Measurements from ENCODE around the gene MFAP4.

MFAP4 gene, protein sequence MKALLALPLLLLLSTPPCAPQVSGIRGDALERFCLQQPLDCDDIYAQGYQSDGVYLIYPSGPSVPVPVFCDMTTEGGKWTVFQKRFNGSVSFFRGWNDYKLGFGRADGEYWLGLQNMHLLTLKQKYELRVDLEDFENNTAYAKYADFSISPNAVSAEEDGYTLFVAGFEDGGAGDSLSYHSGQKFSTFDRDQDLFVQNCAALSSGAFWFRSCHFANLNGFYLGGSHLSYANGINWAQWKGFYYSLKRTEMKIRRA

DNA sequence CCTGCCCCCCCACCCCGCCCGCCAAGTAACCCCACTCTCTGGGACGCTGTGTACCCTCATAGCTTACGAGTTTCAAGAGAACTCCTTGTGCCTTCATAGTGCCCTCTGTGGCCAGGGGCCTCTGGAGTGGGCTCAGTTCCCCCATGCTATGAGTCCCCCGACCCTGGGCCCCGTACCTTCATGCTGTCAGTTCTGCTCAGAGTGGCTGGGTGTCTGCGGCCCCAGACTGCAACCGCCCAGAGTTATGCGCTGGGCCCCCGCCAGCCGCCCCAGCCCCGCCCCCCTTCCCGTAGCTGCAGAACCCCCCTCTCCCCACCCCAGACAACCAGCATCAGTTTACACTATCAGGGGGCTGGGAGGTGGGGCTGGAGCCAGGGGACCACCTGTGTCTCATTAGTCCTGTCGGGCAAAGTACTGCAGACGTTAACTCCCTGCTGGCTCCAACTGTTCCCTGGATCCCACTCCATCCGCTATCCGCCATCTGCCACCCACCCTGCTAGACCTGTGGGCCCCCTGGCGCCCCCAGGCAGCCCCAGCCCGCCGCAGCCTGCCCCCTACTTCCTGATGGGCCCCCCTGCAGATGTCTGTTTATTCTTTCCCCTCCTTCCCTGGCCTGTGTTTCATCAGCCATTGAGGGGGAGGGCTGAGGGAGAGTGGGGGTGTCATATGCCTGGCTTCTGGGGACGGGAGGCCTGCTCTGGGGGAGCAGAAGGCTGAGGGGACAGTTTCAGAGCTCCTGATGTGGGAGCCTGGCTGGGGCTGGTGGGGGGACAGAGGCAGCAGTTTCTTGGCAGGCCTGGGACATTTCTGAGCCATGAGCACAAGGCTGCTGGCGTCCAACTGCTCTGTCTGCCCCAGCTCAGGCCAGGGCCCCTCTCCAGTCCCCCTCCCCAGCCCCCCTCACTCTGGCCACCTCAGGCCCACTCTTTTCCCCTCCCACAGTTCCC, at the start of gene MFAP4:
TSS of gene MFAP4 (minus strand) at position 217 of the 947 bp plus-strand sequence. CDS start at position 182, 35 bp downstream.
- no peak for DNase-seq (ENCODE audit: low read depth in 2 of 3, low spot score in 1 of 3)

- DNase-seq (ENCODE audit: low read depth in 2 of 3, low spot score in 1 of 3) = no peak
These were observed 46.8 kb upstream of the MFAP4 start for GRCh38 chr17:19433727-19434340.

GRCh38 chr17:19433255-19433654, 46.3 kb upstream of the MFAP4 start:
- no peak for DNase-seq (ENCODE audit: low read depth in 2 of 3, low spot score in 1 of 3)

DNA sequence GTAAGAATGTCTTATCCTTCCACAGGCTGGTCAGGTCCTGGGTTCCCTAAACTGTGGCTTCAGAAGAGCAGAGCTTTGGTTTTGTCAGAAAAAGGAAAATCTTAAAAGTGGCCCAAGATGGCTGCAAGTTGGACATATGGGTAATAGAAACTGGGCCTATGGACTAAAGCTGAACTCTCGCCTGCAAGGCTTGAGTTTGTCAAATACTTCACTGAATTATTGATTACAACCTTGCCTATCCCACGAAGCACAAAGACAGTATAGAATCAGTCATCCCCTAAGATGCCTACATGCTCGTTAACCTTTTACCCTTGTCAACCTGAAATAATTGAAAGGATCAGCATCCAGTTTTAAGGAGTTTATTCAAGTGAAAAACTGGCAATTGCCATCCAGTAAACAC, 44.7 kb upstream of the MFAP4 start:
- no peak for DNase-seq (ENCODE audit: low read depth in 2 of 3, low spot score in 1 of 3)

GRCh38 chr17:19426631-19427030, 39.6 kb upstream of the MFAP4 start:
- no peak for DNase-seq (ENCODE audit: low read depth in 2 of 3, low spot score in 1 of 3)

- no peak for DNase-seq (ENCODE audit: low read depth in 2 of 3, low spot score in 1 of 3)
These were observed 38.2 kb upstream of the MFAP4 start for GRCh38 chr17:19424934-19425868.

DNA sequence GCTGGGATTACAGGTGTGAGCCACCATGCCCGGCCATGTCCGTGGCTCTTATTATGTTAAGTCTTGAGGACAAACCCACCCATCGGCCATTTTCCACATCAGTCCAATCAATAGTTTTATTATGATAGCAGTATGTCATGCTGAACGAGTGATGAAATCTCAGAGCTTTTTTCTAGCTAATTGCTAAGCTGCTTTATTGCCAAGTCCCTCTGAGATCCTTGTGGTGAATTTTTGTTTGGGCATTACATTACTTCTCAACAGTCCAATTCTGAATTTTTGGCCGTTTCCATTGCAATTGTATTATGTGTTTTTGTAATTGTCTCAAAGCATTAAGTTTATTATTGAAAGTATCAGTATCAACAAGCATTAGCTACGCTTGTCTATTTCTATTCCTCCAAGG, 34.9 kb upstream of the MFAP4 start:
- DNase-seq (ENCODE audit: low read depth in 2 of 3, low spot score in 1 of 3) = no peak

DNA sequence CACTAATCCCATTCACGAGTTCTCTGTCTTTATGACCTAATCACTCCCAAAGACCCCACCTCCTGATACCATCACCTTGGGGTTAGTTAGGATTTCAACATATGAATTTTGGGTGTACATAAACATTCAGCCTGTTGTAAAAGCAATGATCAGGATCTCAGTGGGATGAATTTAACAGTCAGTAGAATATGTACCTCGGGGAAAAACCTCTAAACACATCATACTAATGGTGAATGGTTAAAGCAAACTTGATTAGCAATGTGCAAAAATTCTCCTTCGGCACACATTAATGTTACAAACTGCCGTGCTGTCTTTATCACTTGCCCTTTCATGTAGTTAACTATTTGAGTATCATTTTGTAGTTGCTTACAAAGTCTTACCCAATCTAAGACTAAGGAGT, 34.2 kb upstream of the MFAP4 start:
- no peak for DNase-seq (ENCODE audit: low read depth in 2 of 3, low spot score in 1 of 3)

GRCh38 chr17:19418251-19418992, 31.4 kb upstream of the MFAP4 start:
- DNase-seq (ENCODE audit: low read depth in 2 of 3, low spot score in 1 of 3) = peak in 1 of 3 donors; percentile 18

DNA sequence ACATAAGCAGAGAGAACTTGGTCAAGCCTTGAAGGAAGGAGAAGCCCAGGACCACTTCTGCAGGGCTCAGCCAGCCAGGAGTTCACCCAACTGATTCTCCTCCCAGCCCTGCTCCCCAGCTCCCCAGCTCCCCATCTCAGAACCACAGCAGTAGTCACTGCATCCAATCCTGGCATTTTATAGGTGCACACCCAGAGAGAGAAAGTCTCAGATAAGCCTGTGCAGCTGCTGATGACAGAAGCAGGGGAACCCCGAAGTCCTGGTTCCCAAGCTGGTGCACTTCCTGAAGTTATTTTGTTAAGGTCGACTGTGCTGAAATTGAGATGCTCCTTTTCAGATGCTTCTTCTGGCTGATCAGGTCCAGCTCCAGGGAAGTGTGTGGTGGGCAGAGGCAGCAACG, 30.6 kb upstream of the MFAP4 start:
- no peak for DNase-seq (ENCODE audit: low read depth in 2 of 3, low spot score in 1 of 3)

GRCh38 chr17:19415806-19416775, 29.1 kb upstream of the MFAP4 start:
- no peak for DNase-seq (ENCODE audit: low read depth in 2 of 3, low spot score in 1 of 3)

DNA sequence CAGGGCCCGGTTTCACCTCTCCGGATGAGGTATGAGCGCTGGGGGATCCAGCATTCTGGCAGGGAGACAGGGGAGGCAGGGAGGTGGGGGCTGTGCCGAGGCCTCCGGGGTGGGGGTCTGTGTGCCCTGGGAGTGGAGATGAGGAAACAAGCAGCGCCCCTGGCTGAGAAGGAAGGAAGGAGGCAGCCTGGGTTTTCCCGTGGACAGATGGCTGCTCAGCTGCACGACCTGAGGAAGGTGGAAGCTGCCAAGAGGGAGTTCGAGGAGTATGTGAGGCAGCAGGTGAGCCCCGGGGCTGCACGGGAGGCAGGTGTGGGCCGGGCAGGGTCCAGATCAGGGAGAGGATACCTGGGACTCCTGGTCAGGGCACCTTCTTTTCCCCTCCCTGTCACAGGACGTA, 28.3 kb upstream of the MFAP4 start:
- DNase-seq (ENCODE audit: low read depth in 2 of 3, low spot score in 1 of 3) = no peak

DNA sequence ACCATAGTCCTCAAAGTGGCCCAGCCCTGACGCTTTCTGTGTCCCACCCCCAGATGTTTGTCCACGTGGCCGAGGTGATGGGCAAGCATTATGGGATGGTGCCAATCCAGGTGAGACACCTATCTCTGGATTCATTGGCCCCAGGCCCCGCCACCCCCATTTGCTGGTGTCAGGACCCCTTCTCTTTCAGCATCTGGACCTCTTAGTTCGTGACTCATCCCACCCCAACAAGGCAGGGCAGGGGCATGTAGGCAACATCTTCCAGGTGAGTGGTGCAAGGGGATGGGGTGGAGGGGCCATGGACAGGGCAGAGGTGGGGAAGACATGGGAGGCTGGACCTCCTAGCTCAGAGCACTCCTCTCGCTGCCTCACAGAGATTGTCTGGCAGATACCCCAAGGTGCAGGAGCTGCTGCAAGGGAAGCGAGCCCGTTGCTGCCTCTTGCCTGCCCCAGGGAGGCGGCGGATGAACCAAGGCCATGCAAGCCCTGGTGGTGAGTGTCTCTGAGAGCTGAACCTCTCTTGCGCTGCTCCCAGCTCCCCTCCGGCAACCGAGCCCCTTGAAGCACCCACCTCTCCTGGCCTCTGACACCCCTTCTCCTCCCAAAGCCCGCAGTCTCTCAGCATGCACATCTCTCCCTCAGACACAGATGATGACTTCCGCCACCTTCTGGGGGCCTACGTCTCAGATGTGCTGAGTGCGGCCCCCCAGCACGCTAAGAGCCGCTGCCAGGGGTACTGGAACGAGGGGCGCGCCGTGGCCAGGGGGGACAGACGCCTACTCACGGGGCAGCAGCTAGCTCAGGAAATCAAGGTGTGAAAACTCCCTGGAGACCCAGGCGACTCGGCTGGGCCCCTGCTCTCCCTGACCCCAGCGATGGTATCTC, 27.6 kb upstream of the MFAP4 start:
- DNase-seq (ENCODE audit: low read depth in 2 of 3, low spot score in 1 of 3) = no peak

DNA sequence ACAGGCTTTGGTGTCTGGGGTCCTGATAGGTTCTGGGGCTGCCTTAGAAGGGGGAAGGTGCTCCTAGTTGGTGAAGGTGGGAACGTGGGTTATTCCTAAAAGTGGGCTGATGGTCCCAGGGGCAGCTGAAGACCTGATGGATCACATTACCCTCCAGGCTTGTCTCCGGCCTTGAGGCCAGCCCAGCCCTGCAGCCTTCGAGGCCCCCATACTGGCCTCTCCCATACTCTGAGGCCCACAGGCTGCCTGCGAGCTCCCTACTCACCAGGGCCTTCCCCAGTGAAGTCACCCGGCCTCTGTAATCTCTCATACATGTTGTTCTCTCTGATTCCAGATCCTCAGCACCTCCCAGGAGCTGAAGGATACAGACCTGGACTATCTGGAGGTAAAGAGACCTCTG, 26.8 kb upstream of the MFAP4 start:
- DNase-seq (ENCODE audit: low read depth in 2 of 3, low spot score in 1 of 3) = no peak

- no peak for DNase-seq (ENCODE audit: low read depth in 2 of 3, low spot score in 1 of 3)
These were observed 26.0 kb upstream of the MFAP4 start for GRCh38 chr17:19412984-19413383.

DNA sequence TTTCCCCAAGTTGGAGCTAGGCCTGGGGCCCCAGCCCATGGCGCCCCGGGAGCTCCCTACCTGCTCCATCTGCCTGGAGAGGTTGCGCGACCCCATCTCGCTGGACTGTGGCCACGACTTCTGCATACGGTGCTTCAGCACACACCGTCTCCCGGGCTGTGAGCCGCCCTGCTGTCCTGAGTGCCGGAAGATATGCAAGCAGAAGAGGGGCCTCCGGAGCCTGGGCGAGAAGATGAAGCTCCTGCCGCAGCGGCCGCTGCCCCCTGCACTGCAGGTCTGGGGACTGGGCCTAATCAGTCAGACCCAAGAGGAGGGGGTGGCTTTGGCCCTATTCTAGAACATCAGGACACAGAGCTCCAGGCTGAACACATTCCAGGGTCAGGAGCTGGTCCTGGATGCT, 25.5 kb upstream of the MFAP4 start:
- DNase-seq (ENCODE audit: low read depth in 2 of 3, low spot score in 1 of 3) = no peak

DNA sequence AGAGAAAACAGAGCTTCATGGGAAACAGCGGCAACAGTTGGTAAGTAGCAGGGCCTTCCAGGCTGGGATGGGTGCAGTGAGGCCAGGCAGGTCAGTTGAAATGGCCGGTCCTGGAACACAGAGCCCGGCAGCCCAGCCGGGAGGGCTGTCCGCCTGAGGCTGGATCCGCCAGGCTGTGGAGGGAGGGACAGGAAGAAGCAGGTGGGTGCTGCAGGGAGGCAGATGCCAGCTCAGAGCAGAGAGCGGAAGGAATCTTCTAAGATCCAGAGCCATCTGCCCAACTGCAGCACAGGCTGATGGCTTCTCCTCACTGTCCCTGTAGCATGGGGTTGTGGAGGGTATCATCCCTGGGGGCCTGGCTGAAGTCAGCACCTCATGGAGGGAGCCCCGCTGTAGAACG, 24.6 kb upstream of the MFAP4 start:
- DNase-seq (ENCODE audit: low read depth in 2 of 3, low spot score in 1 of 3) = no peak
